Measurements from ENCODE around the gene NR2E3. TPM values are rescaled to one million over a fixed set of nuclear protein-coding genes. Genes with fewer than 3 reads are reported as not detected.

The NR2E3 gene
- total RNA-seq, result not detected

- Histone ChIP-seq H3K9me3 (no peaks in the 10 kb centered on the region), H3K4me3 (no peak within 1 kb of the TSS), H3K27ac (no peak within 1 kb of the TSS), H3K36me3 (no peaks in the 10 kb centered on the region), H3K4me1 (peaks cover 0 to 3% of the 10 kb centered on the region in 2 donors), H3K27me3 (no peaks in the 10 kb centered on the region)
- no peak for DNase-seq
- TF ChIP-seq, protein P1, sequence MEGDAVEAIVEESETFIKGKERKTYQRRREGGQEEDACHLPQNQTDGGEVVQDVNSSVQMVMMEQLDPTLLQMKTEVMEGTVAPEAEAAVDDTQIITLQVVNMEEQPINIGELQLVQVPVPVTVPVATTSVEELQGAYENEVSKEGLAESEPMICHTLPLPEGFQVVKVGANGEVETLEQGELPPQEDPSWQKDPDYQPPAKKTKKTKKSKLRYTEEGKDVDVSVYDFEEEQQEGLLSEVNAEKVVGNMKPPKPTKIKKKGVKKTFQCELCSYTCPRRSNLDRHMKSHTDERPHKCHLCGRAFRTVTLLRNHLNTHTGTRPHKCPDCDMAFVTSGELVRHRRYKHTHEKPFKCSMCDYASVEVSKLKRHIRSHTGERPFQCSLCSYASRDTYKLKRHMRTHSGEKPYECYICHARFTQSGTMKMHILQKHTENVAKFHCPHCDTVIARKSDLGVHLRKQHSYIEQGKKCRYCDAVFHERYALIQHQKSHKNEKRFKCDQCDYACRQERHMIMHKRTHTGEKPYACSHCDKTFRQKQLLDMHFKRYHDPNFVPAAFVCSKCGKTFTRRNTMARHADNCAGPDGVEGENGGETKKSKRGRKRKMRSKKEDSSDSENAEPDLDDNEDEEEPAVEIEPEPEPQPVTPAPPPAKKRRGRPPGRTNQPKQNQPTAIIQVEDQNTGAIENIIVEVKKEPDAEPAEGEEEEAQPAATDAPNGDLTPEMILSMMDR (IDR thresholded peaks at IDR 0.05 in 4 of 5, conservative IDR thresholded peaks at IDR 0.05 in 1 of 5), result no peak
- TF ChIP-seq POLR2A (IDR thresholded peaks at IDR 0.05), result no peak
- ATAC-seq, result no peak
- intact Hi-C loops (cut with DNase I; ENCODE audit: low total_unique reads) (no loop called here), in situ Hi-C loops (cut with MboI; ENCODE audit: low sequenced_read_pairs in 4 of 4) (no loop called here)
These were observed at the start of gene NR2E3 for GRCh38 chr15:71810256-71811035. NR2E3 (plus strand) TSS chr15:71810554; CDS start chr15:71810744, 190 bp downstream.

GRCh38 chr15:71760852-71761251 lies 49.5 kb upstream of the NR2E3 start:
- no peaks in the 10 kb centered on the region for H3K27me3 ChIP-seq
- no peaks in the 10 kb centered on the region for H3K9me3 ChIP-seq
- no peak overlapping the region for H3K4me3 ChIP-seq
- no peak overlapping the region for H3K27ac ChIP-seq
- H3K36me3 ChIP-seq, result no peaks in the 10 kb centered on the region
- DNase-seq (no peak), ATAC-seq (no peak)
- H3K4me1 ChIP-seq, result no peaks in the 10 kb centered on the region
- intact Hi-C loops (cut with DNase I; ENCODE audit: low total_unique reads), result no loop called here
- TF ChIP-seq, protein P1 (IDR thresholded peaks at IDR 0.05 in 4 of 5, conservative IDR thresholded peaks at IDR 0.05 in 1 of 5), result no peak
- no peak for TF ChIP-seq POLR2A (IDR thresholded peaks at IDR 0.05)
- in situ Hi-C loops (cut with MboI; ENCODE audit: low sequenced_read_pairs in 4 of 4), result loop anchor here in 1 of 4 donors (25.0 kb wide), 1 partner anchor 401 kb away; no protein-coding TSS in a partner anchor

- TF ChIP-seq POLR2A (IDR thresholded peaks at IDR 0.05), result no peak
- TF ChIP-seq, protein P1 (IDR thresholded peaks at IDR 0.05 in 4 of 5, conservative IDR thresholded peaks at IDR 0.05 in 1 of 5), result no peak
- H3K27me3 ChIP-seq, result no peaks in the 10 kb centered on the region
- intact Hi-C loops (cut with DNase I; ENCODE audit: low total_unique reads), result no loop called here
- DNase-seq (no peak), ATAC-seq (peak; percentile 23 to 46)
- in situ Hi-C loops (cut with MboI; ENCODE audit: low sequenced_read_pairs in 4 of 4), result loop anchor here in 1 of 4 donors (25.0 kb wide), 1 partner anchor 401 kb away; no protein-coding TSS in a partner anchor
- H3K36me3 ChIP-seq, result no peaks in the 10 kb centered on the region
- H3K4me3 ChIP-seq, result no peak overlapping the region
- peak overlapping the region in 1 of 4 donors; percentile 41 for H3K27ac ChIP-seq
- H3K4me1 ChIP-seq, result no peaks in the 10 kb centered on the region
- H3K9me3 ChIP-seq, result no peaks in the 10 kb centered on the region
These were observed 48.7 kb upstream of the NR2E3 start for GRCh38 chr15:71761649-71762048.

GRCh38 chr15:71768184-71768583 lies 42.2 kb upstream of the NR2E3 start:
- H3K27ac ChIP-seq, result no peak overlapping the region
- DNase-seq (no peak), ATAC-seq (no peak)
- H3K36me3 ChIP-seq, result no peaks in the 10 kb centered on the region
- no peak overlapping the region for H3K4me3 ChIP-seq
- intact Hi-C loops (cut with DNase I; ENCODE audit: low total_unique reads) (no loop called here), in situ Hi-C loops (cut with MboI; ENCODE audit: low sequenced_read_pairs in 4 of 4) (loop anchor here in 1 of 4 donors (25.0 kb wide), 1 partner anchor 394 kb away; no protein-coding TSS in a partner anchor)
- TF ChIP-seq, protein P1 (IDR thresholded peaks at IDR 0.05 in 4 of 5, conservative IDR thresholded peaks at IDR 0.05 in 1 of 5), result no peak
- no peak for TF ChIP-seq POLR2A (IDR thresholded peaks at IDR 0.05)
- no peaks in the 10 kb centered on the region for H3K9me3 ChIP-seq
- H3K4me1 ChIP-seq, result no peaks in the 10 kb centered on the region
- H3K27me3 ChIP-seq, result no peaks in the 10 kb centered on the region

Measured in gastrocnemius medialis (tissue), 4 donors.